ENCODE data around the gene GRIK4.
A peak's percentile ranks its signal among the peaks of the same experiment; 100 is the strongest.

Gene GRIK4

DNA sequence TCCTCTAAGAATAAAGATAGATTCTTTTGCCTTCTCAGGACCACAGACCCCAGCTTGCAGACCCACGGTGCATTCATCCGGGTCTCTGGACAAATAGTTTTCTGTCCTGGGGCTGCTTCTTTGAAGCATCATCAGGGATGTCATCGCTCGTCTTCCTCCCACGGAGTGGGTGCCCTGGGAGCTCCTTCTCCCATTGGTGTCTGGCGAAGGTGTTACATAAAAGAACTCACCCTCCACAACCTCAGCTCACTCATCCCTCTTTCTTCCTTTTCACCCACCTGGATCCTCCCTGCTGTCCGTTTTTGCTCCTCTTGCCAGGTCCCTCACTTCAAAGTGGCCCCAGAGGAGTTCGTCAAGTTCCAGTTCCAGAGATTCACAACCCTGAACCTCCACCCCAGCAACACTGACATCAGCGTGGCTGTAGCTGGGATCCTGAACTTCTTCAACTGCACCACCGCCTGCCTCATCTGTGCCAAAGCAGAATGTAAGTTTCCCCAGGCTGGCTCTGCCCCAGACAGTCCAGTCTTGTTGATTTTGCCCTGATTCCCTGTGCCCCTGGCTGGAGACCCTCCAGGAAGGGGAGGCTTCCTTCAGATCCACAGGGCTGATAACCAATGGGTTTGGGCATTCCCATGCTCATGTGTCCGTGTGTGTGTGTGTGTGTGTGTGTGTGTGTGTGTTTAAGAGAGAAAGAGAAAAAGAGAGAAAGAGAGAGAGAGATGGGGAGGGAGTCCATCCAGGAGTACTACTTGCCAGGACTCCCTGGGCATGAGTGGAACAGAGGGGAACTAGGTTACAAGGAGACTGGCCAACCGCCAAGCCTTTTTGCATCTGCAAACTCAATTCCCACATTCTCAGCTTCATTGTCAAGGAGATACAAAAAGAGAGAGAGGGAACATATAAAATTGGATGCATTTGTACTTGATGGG lies 308.2 kb downstream of the GRIK4 start:
- DNase-seq = no peak

DNA sequence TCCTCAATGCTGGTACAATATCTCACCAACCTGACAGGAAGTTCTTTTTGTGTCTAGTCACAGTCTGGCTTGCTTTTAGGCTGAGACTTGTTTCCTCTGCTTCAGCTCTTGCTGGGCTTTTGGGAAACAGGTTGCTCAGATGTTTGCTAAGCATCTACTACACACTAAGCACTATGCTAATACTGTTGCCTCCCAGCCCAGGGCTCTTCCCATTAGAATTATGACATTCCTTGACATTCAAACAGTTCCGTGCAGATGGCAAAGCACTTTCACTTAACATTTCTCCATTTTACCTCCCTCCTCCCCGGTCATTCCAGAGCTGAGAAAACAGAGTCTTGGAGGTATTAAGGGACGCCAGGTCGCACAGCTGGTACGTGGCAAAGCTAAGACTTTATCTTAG lies 311.6 kb downstream of the GRIK4 start:
- DNase-seq = no peak

DNA sequence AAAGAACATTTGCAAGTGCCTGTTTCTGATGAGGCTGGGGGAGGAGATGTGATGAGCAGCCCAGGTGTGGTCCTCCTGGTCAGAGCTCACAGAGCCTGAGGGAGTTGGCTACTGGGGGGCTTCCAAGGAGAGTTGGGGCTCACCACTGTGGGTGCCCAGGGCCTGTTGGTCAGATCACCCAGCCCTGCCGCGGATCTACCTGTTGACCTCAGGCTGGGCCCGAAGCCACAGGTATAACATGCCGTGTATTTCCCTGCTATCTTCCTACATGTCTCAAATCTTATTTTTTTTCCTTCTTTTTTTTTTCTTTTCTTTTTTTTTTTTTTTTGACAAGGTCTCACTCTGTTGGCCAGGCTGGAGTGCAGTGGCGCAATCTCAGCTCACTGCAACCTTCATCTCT lies 312.7 kb downstream of the GRIK4 start:
- DNase-seq = no peak

DNA sequence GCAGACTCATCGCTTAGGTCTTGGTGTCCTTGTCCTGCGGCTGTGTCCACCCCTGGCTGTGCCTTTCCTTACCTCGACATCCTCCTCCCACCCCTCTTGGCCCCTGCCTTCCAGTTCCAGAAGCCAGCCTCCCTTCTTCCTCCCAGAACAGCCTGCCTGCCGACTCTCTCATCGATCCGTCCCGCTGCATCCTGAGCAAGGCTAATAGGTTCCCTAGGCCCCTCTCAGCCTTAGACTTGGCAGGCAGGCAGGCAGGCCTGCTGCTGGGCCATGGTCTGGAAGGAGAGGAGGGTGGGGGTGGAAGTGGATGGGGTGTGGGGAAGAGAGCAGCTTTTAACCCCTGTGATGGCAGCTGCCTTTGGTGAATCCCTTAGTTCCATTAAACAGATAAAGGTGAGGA lies 315.6 kb downstream of the GRIK4 start:
- DNase-seq = no peak

DNA sequence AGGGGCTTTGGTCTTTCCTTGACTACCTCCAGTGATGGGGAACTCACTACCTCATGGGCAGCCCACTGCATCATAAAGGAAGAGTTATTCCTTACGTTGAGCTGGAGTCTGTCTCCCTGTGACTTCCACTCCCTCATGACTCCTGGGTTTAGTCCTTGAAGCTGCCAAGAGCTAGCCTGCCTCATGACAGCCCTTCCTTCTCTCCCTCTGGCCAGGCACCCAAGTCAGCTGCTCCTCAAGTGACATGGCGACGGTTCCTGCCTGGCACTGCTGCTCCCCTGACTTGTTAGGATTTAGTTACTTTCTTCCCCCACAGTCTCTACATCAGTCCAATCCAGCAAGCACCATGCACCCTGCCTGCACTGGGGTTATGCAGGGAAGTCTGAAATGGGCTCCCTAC lies 316.3 kb downstream of the GRIK4 start:
- DNase-seq = no peak

DNA sequence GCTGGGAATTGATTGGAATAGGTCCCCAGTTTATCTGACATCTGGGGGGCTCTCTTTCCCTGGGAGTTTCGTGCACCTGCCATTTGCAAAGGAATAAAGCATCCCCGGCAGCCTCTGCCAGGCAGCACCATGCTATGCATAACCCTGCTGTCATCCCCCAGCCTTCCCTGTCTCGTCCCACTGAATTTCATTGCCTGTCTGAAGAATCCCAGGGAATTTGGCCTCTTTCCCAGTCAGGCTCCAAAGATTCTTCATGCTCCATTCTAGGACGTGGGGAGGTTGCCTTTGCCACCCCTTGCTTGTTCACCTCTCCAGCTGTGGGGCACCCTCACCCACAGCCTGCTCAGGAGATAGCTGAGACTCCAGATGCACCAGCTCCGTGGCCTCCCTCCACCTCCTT lies 317.3 kb downstream of the GRIK4 start:
- DNase-seq = no peak

DNA sequence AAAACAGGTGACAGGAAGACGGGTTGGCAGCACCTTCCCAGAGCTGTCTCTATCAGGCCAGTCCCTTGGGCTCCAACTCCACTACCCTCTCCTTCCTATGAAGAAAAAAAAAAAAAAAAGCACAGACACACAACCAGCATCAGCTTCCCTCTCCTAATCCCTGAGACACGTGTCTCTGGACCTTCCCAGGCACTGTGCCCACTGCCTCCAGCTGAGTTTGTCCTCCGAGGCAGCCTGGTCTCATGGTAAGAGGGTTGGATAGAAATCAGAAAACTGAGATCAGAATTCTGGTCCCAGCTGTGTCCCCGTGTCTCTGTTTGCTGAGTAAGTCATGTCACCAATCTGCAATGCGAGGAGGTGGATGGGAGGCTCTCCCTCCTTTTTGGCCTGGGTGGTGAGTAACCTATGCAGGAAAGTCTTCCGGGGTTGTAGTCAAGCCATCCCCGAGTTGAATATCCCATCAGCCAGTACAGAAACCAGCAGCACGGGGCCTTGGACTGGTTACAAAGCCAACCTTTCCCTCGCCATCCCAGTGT lies 318.6 kb downstream of the GRIK4 start:
- no peak for DNase-seq

DNA sequence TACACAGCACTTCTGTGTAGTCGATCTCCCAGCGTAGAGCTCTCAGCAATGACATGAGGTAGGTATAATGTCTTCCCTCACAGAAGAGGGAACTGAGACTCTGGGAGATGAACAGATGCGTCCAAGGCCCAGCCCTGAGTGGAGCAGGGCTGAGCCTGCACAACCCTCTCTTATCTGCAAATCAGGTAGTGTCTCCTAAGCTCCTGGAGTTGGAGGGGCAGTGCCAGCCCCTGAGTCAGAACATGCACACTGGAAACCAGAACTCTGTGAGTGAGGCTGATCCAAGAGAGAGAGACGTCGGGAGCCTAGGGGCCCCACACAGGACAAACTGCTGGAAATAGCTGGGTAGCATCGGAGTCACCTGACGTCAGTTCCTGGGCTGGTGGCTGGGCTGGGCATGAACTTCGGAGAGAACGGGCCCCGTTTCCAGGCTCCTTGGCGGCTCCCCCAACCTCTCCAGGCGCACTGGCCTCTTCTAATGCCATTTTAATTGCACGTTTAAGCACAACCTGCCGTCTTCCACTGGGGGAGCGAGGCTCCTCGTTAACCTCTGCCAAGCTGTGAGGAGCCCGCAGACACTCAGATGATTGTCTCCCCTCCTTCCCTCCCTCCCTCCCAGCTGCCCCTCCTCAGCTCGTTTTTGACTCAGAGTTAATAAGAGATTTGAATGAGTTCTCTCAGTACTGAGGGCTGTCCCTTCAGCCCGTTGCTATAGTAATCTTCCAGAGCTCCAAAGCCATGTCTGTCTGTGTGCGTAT lies 321.1 kb downstream of the GRIK4 start:
- DNase-seq = no peak

DNA sequence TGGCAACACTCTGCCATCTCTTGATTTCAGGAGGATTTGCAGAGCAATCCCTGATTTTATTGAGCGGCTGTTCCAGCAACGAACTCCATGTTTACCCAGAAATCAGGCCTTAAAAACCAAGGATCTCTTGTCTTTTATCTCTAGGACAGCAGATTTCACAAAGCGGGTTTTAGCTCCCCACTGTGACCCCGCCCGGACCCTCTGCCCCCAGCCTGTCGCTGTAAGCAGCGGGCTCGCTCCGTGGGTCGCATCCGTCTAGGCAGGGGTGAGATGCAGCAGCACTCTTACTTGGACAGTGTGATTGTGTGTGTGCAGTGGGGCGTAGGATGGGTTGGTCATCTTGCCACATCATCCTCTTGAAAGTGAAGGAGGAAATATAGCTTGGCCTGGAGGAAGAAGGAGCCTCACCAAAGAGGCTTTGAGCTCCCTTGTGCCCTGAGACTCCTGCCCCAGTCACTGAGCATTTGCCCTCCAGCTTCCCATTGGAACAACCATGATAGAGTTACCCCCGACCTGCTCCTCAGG lies 323.2 kb downstream of the GRIK4 start:
- no peak for DNase-seq

DNA sequence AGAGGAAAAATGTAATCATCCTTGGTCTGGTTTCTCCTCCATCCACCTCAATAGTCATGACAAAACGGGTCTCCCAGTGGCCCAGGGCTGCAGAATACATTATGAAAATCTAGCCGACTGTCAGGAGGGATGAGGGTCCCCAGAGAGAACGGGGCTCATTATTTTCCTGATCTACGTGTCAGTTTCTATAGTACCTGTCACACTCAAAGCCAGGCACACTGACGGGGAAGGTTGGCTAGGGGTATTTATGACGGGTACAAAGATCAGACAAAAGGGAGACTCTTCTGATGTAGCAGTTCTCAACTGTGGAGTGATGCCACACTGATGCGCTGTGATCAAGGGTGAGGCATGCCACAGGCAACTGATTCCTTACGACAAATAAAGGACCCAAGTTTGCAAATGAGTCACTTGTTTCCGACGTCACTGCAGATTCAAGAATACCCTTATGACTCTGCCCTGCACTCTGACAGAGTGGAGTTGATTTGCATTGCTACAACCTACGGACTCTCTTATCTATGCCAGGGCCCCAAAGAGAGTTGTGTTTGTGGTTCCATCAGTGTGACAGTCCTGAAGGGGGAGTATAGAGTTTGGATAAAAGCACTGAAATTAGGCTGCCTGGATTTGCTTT lies 324.2 kb downstream of the GRIK4 start:
- DNase-seq = no peak

DNA sequence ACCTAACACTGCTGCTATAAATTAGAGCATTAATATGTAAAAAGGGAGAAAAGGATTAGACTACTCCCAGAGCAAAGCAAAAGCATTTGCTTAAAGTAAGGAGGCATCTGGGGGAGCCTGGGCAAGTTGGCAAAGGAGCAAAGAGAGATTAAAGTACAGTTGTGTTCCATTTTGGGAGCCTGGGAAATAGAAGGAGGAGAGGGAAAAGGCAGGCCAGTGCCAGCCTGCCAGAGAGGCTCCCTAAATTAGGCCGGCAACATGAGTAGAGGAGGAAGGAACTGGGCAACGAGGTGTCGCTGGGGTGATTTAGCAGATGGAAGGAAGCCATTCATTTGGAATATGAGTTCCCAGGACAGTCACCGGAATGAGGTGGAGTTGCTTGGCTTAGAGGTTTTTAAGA lies 326.1 kb downstream of the GRIK4 start:
- DNase-seq = no peak

DNA sequence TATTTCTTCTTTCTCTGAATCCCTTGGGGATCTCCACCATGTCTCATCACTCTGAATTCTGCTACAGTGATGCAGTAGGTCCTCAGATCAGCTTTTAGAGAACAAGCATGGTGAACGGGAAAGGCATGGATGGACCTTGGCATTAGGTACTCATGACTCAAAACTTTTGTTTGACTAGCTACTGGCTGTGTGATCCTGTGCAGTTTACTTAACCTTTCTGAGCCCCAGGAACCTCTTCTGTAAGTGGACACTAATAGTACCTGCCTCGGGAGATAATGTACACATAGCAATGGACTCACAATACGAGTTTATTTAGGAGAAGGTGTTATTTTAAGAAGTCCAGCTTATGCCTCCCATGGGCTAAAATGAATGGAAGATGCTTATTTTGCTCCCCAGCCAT lies 327.7 kb downstream of the GRIK4 start:
- DNase-seq = no peak

DNA sequence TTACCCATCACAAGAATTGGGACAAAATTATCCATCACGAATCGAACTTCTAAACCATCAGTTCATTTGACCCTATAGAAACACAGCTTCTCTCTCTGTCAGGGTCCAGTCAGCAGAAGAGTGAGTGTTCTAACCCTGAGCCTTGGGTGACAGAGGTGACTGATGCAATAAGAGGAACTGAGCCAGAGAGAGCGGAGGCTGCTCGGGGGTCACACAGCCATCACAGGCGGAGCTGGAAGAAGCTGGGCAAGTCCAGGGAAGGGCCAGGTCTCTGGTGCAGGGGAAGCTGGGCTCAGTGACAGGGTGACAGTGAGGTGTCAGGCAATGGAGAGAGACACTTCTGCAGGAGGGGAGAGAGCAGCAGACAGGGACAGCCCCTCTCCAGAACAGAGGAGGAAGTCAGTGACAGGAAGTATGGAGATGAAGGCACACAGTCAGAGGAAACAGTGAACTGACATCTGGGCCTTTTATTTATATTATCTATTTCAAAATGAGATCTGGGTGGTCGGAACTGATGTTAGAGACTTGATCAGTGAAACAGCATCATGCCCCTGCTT lies 328.4 kb downstream of the GRIK4 start:
- no peak for DNase-seq

DNA sequence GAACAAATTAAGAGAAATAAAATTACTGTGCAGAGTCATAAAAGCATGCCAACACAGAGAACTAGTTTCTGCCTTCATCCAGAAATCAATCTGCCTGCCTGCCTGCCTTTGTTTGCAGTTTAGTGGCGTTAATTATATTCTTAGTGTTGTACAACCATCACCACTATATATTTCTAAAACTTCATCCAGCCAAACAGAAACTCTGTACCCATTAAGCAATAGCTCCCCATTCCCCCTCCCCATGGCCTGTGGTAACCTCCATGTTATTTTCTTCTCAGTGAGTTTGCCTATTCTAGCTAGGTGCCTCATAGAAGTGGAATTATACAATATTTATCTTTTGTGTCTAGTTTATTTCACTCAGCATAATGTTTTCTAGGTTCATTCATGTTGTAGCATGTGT lies 329.1 kb downstream of the GRIK4 start:
- DNase-seq = no peak

DNA sequence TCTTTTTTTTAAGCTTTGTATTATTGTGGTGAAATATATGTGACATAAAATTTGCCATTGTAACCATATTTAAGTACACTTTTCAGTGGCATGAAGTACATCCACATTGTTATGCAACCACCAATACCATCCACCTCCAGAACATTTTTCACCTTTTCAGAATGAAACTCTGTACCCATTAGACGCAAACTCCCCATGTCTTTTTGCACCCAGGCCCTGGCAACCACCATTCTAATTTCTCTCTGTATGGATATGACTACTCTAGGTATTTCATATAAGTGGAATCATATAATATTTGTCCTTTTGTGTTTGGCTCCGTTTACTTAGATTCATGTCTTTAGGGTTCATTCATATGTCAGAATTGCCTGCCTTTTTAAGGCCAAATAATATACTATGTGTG lies 329.5 kb downstream of the GRIK4 start:
- DNase-seq = no peak

DNA sequence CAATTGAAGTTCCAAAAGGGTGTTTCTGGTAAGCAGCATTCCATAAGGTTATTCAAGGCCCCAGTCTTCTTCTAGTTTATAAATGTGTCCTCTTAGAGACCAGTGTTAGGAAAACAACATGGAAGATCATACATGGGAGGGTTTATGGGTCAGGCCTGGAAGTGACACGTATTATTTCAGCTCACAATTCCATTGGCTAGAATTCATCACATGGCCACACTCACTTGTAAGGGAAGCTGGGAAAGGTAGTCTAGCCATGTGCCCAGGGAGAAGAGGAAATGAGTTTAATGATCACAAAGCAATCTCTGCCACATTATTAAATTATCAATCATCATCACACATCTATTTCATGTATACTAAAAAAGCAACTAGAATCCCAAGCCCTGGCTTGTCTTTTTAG lies 330.6 kb downstream of the GRIK4 start:
- DNase-seq = no peak

DNA sequence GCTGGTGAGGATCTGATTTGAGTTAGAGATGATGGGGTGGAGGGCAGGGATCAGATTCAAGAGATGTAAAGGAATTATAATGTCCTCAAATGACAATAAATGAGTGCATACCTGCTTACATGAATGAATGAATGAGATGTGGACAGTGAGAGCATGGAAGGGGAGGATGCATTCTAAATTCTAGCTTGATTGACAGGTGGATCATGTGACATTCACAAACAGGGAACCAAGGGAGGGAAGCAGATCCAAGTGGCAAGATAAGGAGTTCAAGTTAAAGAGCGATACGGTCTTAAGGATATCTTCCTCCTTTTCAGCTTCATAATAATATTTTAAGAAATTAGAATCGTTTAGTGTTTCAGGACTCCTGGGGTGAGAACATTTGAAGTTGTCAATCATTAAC lies 341.9 kb downstream of the GRIK4 start:
- no peak for DNase-seq

DNA sequence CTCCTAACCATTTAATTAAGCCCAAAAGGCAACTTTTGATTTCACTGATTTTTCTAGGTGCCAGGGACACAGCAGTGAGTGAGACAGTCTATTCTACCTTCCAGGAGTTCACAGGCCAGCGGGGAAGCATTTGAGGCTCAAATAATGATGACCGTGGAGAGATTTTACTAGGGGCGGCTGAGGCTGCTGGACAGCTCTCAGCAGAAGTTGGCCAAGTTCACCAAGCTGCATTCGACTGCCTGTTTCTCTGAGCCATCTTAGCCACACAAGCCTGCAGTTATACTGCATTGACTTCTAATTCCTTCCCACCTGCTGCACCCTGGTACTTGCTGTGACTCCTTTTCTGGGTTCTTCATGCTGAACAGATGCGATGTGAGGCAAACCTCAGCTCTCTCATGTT lies 343.4 kb downstream of the GRIK4 start:
- no peak for DNase-seq

DNA sequence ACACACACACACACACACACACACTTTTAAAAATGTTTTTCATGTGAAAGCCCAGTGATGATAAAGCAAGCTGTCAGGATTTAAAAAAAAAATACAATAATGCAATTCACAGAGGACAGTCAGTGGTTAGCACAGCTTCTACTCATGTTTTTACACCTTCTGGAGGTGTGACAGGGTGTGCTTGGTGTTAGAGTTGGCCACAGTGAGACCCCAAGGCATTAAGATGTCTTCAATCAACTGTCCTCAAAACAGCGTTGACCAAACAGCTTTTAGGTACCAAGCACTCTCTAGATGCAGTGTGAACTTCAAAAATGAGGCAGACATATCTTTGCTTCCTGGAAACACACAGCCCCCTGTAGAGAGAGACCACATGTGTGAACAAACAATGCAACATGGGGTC lies 346.0 kb downstream of the GRIK4 start:
- no peak for DNase-seq

DNA sequence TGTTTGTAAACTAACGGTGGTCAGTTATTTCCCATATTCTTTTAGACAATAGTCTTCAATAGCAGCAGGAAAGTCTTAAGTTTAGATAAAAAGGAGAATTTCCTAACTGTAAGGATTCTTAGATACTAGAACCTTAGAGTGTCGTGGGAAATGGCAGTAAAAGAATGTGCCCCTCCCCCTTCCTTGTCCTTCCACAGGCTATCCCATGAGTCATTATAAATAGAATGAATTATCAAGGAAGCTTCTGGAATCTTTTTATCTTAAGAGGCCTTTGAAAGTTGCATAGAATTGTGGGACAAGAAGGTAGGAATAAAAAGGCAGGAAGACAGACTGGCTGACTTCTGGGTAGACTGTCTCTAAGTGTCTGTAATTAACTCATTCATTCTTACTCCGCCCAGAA lies 347.2 kb downstream of the GRIK4 start:
- DNase-seq = no peak

DNA sequence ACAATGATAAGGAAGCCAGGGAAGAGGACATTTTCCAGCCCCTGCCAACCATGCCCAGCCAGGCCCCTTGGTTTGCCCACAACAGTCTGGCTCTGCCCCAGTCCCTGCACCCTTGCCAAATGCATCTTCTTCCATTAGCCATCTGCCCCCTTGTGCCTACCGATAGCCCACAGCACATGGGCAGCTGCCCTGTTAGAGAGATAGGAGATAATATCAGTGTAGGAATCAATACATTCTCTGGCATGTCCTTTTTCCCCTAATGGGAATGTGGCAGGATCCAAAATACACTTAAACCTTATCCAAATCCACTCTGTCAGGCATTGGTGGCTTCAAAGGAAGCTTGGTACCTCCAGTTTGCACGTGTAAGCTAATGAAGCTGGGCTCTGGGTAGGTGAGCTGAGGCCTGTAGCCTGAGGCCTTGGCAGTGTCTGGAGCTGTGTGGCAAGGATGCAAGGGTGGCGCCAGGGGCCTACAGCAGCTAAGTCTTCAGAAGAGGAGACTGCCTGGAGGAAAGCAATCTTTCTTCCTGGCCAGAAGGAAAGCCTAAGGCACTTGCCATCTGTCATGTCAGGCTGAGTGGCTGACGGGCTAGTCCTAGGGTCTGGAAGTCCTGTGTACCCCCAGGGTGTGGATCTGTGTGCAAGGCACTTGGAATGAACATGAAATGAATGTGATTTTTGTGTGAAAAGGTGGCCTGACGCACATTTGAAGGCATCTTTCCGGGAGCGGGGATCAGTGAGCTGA lies 348.2 kb downstream of the GRIK4 start:
- DNase-seq = no peak

DNA sequence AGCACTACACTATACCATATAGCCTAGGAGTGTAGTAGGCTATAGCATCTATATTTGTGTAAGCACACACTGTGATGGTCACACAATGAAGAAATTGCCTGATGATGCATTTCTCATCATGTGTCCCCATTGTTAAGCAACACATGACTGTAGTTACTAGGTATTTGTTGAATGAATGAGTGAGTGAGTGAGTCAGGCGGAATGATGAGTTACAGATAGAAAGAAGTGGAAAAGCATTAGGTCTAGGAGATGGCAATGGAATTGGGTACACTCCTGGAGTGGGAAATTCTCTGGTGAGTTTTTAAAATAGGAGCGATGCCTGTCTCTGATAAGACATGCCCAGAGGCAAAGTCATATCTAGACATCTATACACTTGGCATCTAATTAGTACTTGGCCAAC lies 351.8 kb downstream of the GRIK4 start:
- peak; percentile 15 for DNase-seq

Measured in HCEC 1CT (cell line).